HEK293 (cell line): Measurements from ENCODE around the gene TPO.
"Not testable (repeated sequence)": the region's sequence is repeated elsewhere in the genome, so short reads cannot be mapped to it uniquely, and the experiment has no call there.

Source experiments
- CTCF ChIA-PET: fragments of 350-600 bp; formaldehyde crosslinking; extraction: SDS; loops from one replicate; lab custom pipeline; 2021; ENCODE audit warnings: antibody characterized with exemption; lab: Yijun Ruan, JAX
- POLR2A ChIA-PET: fragments of 300-600 bp; formaldehyde crosslinking; extraction: SDS; loops from one replicate; lab custom pipeline; 2020; ENCODE audit warnings: antibody characterized with exemption, inconsistent platforms; lab: Yijun Ruan, JAX
- H3K27ac ChIP-seq: fragments of 200-500 bp; sonication (Bioruptor generic); 2 replicates; pipeline ENCODE4 v1.5.1; 2014; ENCODE audit warnings: low read depth, low read length, control low read depth, inconsistent platforms; ENCODE audit errors: extremely low read depth
- H3K36me3 ChIP-seq, 2 experiments: fragments of 200-500 bp in 1 of 2; sonication (Bioruptor generic) in 1 of 2; 1 replicate in 1 of 2; 2 replicates in 1 of 2; pipeline ENCODE4 v1.5.1; 2014 to 2017; ENCODE audit warnings: inconsistent platforms in 2 of 2, low read length in 2 of 2; ENCODE audit not compliant: control insufficient read depth in 2 of 2, insufficient read depth in 1 of 2
- H3K4me1 ChIP-seq: fragments of 200-500 bp; sonication (Bioruptor generic); 2 replicates; pipeline ENCODE4 v1.5.1; 2014; ENCODE audit warnings: mild to moderate bottlenecking, low read length, inconsistent platforms; ENCODE audit not compliant: control insufficient read depth, insufficient read depth
- H3K4me3 ChIP-seq: 2 replicates; pipeline ENCODE4 v1.5.1; 2011; ENCODE audit warnings: low read depth, mild to moderate bottlenecking, control low read depth, low read length, moderate library complexity
- H3K9me3 ChIP-seq: fragments of 200-500 bp; sonication (Bioruptor generic); 2 replicates; pipeline ENCODE4 v1.5.1; 2014; ENCODE audit warnings: low read depth, low read length, inconsistent platforms; ENCODE audit not compliant: control insufficient read depth, insufficient read depth
- GFI1B ChIP-seq: fragments of 450-650 bp; formaldehyde crosslinking; IDR thresholded peaks from 2 replicates; pipeline ENCODE4 v1.5.1; 2016; ENCODE audit warnings: missing biosample characterization, missing genetic modification characterization
- SCRT1 ChIP-seq: fragments of 450-650 bp; formaldehyde crosslinking; IDR thresholded peaks from 2 replicates; pipeline ENCODE4 v1.5.1; 2016; ENCODE audit warnings: missing biosample characterization, missing genetic modification characterization, borderline replicate concordance
- TCF7L2 ChIP-seq: IDR thresholded peaks from 2 replicates; pipeline ENCODE4 v1.6.1; 2011; ENCODE audit warnings: low read depth, mild to moderate bottlenecking, inconsistent platforms, low read length, moderate library complexity, borderline replicate concordance
- ZBTB7A ChIP-seq: fragments of 450-650 bp; formaldehyde crosslinking; IDR thresholded peaks from 2 replicates; pipeline ENCODE4 v1.5.1; 2016; ENCODE audit warnings: low read depth, missing biosample characterization, missing genetic modification characterization
- ZIC2 ChIP-seq: fragments of 450-650 bp; formaldehyde crosslinking; IDR thresholded peaks from 2 replicates; pipeline ENCODE4 v1.5.1; 2016; ENCODE audit warnings: missing biosample characterization, missing genetic modification characterization
- ZNF366 ChIP-seq: fragments of 450-650 bp; formaldehyde crosslinking; conservative IDR thresholded peaks from 2 replicates; pipeline ENCODE4 v1.5.1; 2016; ENCODE audit warnings: missing biosample characterization, missing genetic modification characterization
- ZNF510 ChIP-seq: fragments of 450-650 bp; formaldehyde crosslinking; IDR thresholded peaks from 2 replicates; pipeline ENCODE4 v1.5.1; 2018; ENCODE audit warnings: mild to moderate bottlenecking, missing genetic modification characterization, missing biosample characterization; ENCODE audit not compliant: insufficient replicate concordance
- ZNF660 ChIP-seq: fragments of 450-650 bp; IDR thresholded peaks from 2 replicates; pipeline ENCODE4 v1.5.1; 2018; ENCODE audit warnings: missing biosample characterization, mild to moderate bottlenecking, missing genetic modification characterization
- ZNF670 ChIP-seq: fragments of 450-650 bp; formaldehyde crosslinking; IDR thresholded peaks from 2 replicates; pipeline ENCODE4 v1.5.1; 2016; ENCODE audit warnings: missing biosample characterization, missing genetic modification characterization, low read depth
- TF ChIP-seq, protein P1 (sequence below): fragments of 450-650 bp; formaldehyde crosslinking; IDR thresholded peaks from 2 replicates; pipeline ENCODE4 v1.5.1; 2017; ENCODE audit warnings: missing biosample characterization, missing genetic modification characterization
- TF ChIP-seq, protein P2 (sequence below): fragments of 450-650 bp; formaldehyde crosslinking; IDR thresholded peaks from 2 replicates; pipeline ENCODE4 v1.5.1; 2016; ENCODE audit warnings: missing biosample characterization, missing genetic modification characterization
- TF ChIP-seq, protein P3 (sequence below): fragments of 450-650 bp; formaldehyde crosslinking; IDR thresholded peaks from 2 replicates; pipeline ENCODE4 v1.5.1; 2016; ENCODE audit warnings: missing biosample characterization, missing genetic modification characterization

Gene TPO

DNA sequence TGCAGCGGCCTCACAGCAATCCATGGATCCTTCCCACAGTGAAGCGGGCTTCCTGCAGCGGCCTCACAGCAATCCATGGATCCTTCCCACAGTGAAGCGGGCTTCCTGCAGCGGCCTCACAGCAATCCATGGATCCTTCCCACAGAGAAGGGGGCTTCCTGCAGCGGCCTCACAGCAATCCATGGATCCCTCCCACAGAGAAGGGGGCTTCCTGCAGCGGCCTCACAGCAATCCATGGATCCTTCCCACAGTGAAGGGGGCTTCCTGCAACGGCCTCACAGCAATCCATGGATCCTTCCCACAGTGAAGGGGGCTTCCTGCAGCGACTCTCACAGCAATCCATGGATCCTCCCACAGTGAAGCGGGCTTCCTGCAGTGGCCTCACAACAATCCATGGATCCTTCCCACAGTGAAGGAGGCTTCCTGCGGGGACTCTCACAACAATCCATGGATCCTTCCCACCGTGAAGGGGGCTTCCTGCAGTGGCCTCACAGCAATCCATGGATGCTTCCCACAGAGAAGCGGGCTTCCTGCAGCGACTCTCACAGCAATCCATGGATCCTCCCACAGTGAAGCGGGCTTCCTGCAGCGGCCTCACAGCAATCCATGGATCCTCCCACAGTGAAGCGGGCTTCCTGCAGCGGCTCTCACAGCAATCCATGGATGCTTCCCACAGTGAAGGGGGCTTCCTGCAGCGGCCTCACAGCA is 168.1 kb downstream of the TPO start:
- H3K36me3 ChIP-seq, CTCF ChIA-PET, H3K9me3 ChIP-seq, H3K4me1 ChIP-seq, H3K4me3 ChIP-seq, H3K27ac ChIP-seq: not testable (repeated sequence)
- TF ChIP-seq ZIC2 (tag by site-specific recombination), result peak; percentile 72
- POLR2A ChIA-PET, result interaction anchor here (0.5 kb wide), 1 partner anchor 88 kb away, joined by 4 read pairs; no protein-coding TSS in a partner anchor

DNA sequence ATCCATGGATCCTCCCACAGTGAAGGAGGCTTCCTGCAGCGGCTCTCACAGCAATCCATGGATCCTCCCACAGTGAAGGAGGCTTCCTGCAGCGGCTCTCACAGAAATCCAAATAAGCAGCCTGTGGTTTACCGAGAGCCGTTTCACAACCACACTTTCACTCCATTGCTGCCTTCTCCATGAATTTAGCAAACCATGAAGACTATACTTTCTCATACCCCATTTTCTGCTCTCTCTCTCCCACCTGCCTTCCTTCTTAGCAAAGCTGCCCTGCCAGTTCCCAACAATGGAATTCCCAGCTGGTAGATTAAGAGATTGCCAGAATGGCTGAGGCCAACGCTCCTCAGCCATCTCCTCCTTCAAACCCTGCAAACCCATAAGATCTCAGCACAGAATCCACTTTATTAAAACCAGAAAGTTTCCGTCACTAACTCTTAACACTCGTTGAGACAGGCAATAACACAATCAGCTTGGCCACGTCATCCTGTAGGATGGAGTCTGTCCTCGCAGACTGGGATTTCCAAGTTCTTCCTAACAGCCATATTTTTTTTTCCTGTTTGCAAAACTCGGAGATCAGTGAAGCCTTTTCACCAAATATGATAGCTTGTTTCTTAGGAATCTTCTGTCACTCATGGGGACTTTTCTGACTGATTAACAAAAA is 168.8 kb downstream of the TPO start:
- Histone ChIP-seq H3K36me3 (no peaks in the 10 kb centered on the region), H3K4me1 (no peaks in the 10 kb centered on the region), H3K27ac (no peak overlapping the region), H3K9me3 (no peaks in the 10 kb centered on the region)
- ChIA-PET POLR2A (interaction anchor here (0.5 kb wide), 1 partner anchor 89 kb away, joined by 4 read pairs; no protein-coding TSS in a partner anchor), CTCF (interaction anchor here (0.7 kb wide), 2 partner anchors 28 to 176 kb away, joined by 3 read pairs; no protein-coding TSS in a partner anchor)
- TF ChIP-seq, protein P1, sequence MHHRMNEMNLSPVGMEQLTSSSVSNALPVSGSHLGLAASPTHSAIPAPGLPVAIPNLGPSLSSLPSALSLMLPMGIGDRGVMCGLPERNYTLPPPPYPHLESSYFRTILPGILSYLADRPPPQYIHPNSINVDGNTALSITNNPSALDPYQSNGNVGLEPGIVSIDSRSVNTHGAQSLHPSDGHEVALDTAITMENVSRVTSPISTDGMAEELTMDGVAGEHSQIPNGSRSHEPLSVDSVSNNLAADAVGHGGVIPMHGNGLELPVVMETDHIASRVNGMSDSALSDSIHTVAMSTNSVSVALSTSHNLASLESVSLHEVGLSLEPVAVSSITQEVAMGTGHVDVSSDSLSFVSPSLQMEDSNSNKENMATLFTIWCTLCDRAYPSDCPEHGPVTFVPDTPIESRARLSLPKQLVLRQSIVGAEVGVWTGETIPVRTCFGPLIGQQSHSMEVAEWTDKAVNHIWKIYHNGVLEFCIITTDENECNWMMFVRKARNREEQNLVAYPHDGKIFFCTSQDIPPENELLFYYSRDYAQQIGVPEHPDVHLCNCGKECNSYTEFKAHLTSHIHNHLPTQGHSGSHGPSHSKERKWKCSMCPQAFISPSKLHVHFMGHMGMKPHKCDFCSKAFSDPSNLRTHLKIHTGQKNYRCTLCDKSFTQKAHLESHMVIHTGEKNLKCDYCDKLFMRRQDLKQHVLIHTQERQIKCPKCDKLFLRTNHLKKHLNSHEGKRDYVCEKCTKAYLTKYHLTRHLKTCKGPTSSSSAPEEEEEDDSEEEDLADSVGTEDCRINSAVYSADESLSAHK (tag by site-specific recombination), result no peak
- TF ChIP-seq ZIC2 (tag by site-specific recombination), result peak; percentile 5; the same call in 1 of the 2 replicates
- TF ChIP-seq, all 188 proteins: peak for 1
- no peak overlapping the region for H3K4me3 ChIP-seq

DNA sequence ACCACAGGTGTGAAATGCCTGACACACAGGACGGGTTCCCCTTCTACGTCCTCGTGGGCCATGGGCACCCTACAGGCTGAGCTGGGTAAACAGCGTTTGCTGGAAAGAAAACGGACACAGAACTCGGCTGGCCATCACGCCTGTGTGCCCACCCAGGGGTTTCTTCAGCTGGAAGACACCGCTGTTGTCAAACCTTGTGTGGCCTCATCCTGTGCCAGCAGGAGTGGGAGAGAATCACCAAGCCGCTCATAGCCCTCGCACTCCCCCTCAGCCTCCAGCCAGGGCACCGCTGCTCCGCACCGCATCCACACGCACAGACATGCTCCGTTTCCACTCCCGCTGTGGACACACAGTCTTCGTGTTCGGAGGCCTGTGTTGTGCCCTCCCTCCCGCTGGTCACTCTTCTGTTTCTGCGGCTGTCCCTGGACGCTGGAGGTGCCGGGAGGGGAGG is 169.7 kb downstream of the TPO start:
- no peaks in the 10 kb centered on the region for H3K4me1 ChIP-seq
- ChIA-PET CTCF (interaction anchor here (0.7 kb wide), 1 partner anchor 29 kb away, joined by 3 read pairs; no protein-coding TSS in a partner anchor), POLR2A (no interaction called here)
- no peak overlapping the region for H3K27ac ChIP-seq
- H3K9me3 ChIP-seq, result no peaks in the 10 kb centered on the region
- TF ChIP-seq ZNF660 (tag by site-specific recombination) (no peak), TCF7L2 (no peak), ZBTB7A (tag by site-specific recombination) (no peak), ZNF670 (no peak)
- TF ChIP-seq, protein P2, sequence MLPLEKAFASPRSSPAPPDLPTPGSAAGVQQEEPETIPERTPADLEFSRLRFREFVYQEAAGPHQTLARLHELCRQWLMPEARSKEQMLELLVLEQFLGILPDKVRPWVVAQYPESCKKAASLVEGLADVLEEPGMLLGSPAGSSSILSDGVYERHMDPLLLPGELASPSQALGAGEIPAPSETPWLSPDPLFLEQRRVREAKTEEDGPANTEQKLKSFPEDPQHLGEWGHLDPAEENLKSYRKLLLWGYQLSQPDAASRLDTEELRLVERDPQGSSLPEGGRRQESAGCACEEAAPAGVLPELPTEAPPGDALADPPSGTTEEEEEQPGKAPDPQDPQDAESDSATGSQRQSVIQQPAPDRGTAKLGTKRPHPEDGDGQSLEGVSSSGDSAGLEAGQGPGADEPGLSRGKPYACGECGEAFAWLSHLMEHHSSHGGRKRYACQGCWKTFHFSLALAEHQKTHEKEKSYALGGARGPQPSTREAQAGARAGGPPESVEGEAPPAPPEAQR (tag by site-specific recombination), result no peak
- H3K4me3 ChIP-seq, result no peak overlapping the region
- no peaks in the 10 kb centered on the region for H3K36me3 ChIP-seq

DNA sequence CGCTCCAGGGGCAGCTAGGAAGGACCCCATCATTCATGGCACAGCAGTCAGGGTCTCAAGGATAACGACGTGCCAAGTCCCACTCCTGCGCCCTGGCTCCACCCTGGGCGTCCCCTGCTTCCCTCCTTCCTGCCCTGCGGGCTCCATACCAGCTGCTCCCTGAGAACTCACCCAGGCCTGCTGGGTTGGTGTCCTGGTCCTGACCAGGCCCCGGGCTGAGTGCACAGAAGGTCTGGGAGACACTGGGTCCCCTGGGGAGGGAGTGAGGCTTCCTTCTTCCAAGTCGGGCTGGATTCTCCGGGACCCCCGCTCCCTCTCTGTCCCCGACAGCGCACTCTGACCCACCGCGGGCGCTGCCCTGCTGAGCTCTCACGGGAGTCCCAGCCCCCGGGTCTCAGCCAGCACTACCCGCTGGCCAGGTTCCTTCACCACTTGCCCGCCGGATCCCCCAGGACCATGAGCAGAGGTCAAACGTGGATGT is 170.8 kb downstream of the TPO start:
- CTCF ChIA-PET, result interaction anchor here (0.8 kb wide), 1 partner anchor 167 kb away, joined by 3 read pairs; no protein-coding TSS in a partner anchor
- Histone ChIP-seq H3K4me3 (no peak overlapping the region), H3K4me1 (no peaks in the 10 kb centered on the region), H3K9me3 (no peaks in the 10 kb centered on the region), H3K36me3 (no peaks in the 10 kb centered on the region), H3K27ac (no peak overlapping the region)
- POLR2A ChIA-PET, result no interaction called here
- TF ChIP-seq, protein P2 (tag by site-specific recombination), result no peak
- TF ChIP-seq ZNF366 (tag by site-specific recombination) (no peak), ZNF510 (no peak), SCRT1 (tag by site-specific recombination) (no peak), GFI1B (no peak)
- TF ChIP-seq, protein P3, sequence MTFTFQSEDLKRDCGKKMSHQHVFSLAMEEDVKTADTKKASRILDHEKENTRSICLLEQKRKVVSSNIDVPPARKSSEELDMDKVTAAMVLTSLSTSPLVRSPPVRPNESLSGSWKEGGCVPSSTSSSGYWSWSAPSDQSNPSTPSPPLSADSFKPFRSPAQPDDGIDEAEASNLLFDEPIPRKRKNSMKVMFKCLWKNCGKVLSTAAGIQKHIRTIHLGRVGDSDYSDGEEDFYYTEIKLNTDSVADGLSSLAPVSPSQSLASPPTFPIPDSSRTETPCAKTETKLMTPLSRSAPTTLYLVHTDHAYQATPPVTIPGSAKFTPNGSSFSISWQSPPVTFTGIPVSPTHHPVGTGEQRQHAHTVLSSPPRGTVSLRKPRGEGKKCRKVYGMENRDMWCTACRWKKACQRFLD (tag by site-specific recombination), result no peak
